NCI-H524 (cell line): ENCODE data around the gene KIF4A.
"Not testable (repeated sequence)": the region's sequence is repeated elsewhere in the genome, so short reads cannot be mapped to it uniquely, and the experiment has no call there.

Experiments used
- DNase-seq, 2 experiments: peaks; one replicate each; lab custom pipeline; 2025; lab: John Stamatoyannopoulos, UW

KIF4A gene

DNA sequence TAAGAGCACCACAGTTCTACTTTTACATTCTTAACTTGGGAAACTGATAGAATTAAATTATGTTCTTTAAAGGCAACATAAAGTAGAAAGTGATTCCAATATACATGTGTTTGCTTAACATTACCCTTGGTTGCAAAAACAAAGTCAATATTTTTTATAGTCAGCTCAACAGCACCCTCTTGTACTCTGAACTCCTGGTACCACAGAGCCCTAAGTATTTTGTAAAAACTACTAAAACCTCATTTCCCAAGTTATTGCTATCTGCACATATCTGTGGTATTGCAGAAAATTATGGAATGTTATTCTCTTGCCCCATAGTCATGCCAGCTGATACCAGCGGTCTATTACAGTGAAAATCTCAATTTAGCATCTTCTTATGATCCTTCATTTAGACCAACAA, 2.9 kb downstream of the KIF4A start:
- no peak for DNase-seq

DNA sequence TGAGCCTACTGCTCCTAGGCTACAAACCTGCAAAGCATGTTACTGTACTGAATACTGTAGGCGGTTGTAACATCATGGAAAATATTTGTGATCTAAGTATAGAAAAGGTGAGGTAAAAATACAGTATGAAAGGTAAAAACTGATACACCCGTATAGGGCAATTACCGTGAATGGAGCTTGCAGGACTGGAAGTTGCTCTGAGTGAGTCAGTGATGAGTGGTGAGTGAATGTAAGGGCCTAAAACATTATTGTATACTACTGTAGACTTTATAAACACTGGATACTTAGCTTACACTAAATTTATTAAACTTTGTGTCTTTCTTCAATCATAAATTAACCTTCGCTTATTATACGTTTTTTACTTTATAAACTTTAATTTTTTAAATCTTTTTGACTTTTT, 3.7 kb downstream of the KIF4A start:
- DNase-seq, result no peak

DNA sequence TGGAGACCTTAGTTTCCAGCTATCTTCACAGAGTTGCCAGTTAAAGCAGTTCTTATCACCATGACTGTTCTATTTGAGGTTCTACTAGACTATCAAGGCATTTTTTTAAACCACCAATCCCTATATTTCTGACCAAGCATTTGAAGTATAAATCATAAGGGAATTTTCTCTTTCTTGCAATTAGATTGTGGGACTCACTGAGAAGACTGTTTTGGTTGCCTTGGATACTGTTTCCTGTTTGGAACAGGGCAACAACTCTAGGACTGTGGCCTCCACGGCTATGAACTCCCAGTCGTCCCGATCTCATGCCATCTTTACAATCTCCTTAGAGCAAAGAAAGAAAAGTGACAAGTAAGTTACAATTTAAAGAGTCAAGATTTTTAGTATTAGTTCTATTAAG, 11.8 kb downstream of the KIF4A start:
- no peak for DNase-seq

DNA sequence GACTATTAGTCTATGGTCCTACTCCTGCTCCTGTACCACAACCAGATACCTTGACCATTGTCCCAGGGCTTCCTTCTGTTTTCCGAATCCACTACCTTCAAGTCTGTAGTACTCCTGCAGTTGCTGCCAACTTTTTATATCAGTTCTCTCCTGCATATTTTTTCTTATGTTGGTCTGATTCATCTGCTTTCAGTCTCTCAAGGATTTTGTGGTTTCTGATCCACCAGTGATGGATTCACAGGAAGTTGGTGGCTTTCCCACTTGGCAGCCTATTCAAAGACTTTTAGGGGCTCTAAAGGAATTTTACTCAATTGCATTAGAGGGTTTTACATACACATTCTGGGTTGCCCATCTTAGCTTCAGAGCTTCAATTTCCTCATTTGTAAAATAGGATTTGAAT, 23.6 kb downstream of the KIF4A start:
- DNase-seq, result no peak

GRCh38 chrX:70322784-70323183, 32.9 kb downstream of the KIF4A start:
- no peak for DNase-seq

- DNase-seq, result not testable (repeated sequence)
These were observed 33.7 kb downstream of the KIF4A start for GRCh38 chrX:70323628-70324027.

DNA sequence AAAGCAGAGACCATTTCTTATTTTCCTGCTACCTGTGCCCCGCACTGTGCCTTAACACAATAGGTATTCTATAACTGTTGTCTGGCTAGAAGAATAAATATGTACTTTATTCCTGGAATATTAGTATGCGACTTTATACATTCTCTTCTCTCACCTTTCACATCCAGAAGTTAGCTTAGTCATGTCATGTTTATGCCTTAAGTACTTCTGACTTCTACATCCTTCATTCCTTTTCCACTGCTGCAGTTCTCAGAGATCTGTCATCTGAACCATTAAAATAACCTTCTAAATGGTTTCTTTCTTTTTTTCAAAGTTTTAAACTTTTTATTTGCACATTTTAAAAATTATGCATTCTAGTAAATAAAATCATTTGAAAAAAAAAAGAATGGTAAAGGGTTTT, 34.4 kb downstream of the KIF4A start:
- DNase-seq, result no peak

GRCh38 chrX:70331161-70331560, 41.3 kb downstream of the KIF4A start:
- DNase-seq, result no peak

GRCh38 chrX:70332600-70332999, 42.7 kb downstream of the KIF4A start:
- no peak for DNase-seq

DNA sequence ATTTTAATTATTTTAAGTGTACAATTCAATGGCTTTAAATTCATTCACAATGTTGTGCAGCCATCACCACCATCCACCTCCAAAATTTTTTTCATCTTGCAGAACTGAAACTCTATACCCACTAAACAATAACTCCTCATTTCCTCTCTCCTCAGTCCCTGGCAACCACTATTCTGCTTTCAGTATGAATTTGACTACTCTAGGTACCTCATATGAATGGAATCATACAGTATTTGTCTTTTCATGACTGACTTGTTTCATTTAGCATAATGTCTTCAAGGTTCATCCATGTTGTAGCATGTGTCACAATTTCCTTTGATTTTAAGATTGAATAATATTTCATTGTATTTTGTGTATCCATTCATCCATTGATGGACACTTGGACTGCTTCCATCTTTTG, 46.9 kb downstream of the KIF4A start:
- DNase-seq, result no peak

DNA sequence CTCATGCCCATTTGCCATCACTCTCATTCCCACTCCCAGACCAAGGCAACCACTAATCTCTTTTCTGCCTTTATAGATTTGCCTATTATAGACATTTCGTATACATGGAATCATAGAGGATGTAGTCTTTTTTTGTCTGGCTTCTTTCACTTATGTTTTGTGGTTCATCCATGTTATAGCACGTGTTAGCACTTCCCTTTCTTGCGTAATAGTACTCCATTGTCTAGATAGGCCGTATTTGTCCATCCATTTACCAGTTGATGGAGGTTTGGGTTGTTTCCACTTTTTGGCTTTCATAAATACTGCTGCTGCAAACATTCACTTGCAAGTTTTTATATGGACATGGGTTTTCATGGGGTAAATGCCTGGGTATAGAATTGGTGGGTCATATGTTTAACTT, 48.4 kb downstream of the KIF4A start:
- no peak for DNase-seq

DNA sequence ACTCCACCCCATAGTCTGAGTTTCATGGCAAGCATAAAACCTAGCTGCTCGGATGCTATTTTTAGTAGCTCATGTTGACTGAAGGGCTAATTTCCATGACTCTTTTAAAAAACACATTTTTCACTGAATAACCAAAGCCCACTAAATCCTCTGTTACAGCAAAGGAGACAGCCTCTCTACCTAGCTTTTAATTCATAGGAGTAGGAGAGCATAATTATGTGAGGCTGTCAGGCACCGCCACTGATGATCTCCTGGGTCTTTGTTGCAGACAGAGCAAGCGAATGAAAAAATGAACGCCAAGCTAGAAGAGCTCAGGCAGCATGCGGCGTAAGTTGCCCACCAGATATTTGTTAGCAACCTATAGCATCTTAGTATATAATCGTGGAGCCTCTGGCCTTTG, 53.5 kb downstream of the KIF4A start:
- DNase-seq, result no peak

DNA sequence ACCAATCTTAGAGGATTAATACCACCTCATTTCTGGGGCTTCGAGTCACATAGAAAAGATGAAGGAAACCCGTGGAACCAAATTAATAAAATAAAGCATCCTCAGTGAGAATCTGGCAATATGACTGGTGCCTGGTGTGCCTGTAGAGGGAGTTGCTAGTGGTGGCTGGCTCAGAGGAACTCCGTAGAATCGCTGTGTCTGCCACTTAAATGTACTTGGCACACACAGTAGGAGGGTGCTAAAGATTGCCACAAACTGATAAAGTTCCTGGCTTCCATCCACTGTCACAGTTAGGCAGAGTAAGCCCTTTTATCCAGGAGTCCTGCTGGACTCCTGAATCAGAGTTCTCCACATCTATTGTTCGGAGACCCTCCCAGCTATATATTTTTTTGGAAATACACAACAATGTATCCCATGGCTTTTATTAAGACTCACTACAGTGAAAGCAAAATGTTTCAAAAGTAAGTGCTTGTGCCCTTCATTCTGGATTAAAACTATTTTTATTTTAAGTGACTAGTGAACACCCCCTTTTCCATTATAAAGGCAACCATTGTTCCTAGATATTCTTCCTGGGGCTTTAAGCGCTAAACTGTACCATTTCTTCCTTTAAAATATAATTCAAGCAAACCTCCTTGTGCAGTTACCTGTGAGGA, 56.6 kb downstream of the KIF4A start:
- DNase-seq, result no peak

DNA sequence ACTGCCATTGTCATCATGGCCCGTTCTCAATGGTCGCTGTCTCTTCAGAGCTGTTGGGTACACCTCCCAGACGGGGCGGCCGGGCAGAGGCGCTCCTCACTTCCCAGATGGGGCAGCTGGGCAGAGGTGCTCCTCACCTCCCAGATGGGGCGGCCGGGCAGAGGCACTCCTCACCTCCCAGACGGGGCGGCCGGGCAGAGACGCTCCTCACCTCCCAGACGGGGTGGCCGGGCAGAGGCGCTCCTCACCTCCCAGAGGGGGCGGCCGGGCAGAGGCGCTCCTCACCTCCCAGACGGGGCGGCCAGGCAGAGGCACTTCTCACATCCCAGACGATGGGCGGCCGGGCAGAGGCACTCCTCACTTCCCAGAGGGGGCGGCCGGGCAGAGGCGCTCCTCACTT, 58.9 kb downstream of the KIF4A start:
- not testable (repeated sequence) for DNase-seq

GRCh38 chrX:70349367-70350125, 59.6 kb downstream of the KIF4A start:
- not testable (repeated sequence) for DNase-seq

GRCh38 chrX:70352496-70352895, 62.6 kb downstream of the KIF4A start:
- DNase-seq, result no peak

GRCh38 chrX:70353514-70353913, 63.6 kb downstream of the KIF4A start:
- DNase-seq, result no peak

GRCh38 chrX:70354716-70355115, 64.8 kb downstream of the KIF4A start:
- DNase-seq, result no peak

GRCh38 chrX:70359458-70359857, 69.6 kb downstream of the KIF4A start:
- DNase-seq, result no peak

DNA sequence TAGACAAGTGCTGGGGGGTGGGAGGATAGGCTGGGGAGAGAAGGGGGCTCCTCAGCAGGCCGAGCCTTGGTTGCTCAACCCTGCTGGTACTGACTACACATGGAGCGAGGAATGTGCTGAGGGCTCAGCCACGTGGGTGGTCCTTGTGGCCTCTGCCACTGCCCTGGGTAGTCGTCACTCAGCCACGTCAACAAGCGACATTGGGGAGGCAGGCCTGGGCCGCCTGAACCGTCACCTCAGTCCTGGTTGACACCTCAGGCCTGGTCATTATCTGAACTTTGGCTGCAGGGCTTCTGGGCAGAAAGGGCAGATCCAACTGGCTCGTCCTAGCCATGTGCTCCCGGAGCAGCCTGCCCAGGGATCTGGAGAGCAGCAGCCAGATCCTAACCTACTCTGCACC, 70.5 kb downstream of the KIF4A start:
- DNase-seq, result no peak

- not testable (repeated sequence) for DNase-seq
These were observed 78.8 kb downstream of the KIF4A start for GRCh38 chrX:70368731-70369130.

GRCh38 chrX:70386235-70386634, 96.3 kb downstream of the KIF4A start:
- no peak for DNase-seq

GRCh38 chrX:70398899-70399298, 109.0 kb downstream of the KIF4A start:
- DNase-seq, result no peak

DNA sequence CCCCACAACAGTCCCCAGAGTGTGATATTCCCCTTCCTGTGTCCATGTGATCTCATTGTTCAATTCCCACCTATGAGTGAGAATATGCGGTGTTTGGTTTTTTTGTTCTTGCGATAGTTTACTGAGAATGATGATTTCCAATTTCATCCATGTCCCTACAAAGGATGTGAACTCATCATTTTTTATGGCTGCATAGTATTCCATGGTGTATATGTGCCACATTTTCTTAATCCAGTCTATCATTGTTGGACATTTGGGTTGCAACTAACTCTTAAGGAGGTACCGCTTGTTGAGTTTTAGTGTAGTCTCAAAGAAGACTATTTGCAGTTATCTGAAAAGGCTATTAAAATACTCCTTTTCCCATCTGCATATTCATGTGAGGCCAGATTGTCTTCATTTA, 110.3 kb downstream of the KIF4A start:
- not testable (repeated sequence) for DNase-seq
